Stimulated activated CD8-positive, alpha-beta memory T cell treated with anti-CD3 and anti-CD28 coated beads, Interleukin-12 subunit alpha, Interleukin-12 subunit beta, amount 100 ng/mL, for 24 hours (primary cell): ENCODE data around the gene EPS15.

ENCODE experiments used
- DNase-seq: peaks from one replicate; pipeline ENCODE4 v3.0.0-alpha.2; 2020; ENCODE audit errors: extremely low read depth

EPS15 gene

DNA sequence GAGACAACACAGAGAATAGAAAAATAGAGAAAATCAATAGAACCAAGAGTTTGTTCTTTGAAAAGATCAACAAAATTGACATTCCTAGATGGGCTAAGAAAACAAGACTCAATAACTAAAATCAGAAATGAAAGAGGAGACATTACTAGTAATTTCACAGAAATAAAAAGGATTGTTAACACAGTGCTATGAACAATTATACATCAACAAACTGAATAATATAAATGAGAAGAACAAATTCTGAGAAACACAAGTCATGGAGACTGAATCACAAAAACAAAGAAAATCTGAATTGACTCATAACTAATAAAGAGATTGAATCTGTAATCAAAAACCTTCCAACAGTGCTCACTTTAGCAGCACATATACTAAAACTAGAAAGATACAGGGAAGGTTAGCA lies 137.1 kb downstream of the EPS15 start:
- DNase-seq = no peak

DNA sequence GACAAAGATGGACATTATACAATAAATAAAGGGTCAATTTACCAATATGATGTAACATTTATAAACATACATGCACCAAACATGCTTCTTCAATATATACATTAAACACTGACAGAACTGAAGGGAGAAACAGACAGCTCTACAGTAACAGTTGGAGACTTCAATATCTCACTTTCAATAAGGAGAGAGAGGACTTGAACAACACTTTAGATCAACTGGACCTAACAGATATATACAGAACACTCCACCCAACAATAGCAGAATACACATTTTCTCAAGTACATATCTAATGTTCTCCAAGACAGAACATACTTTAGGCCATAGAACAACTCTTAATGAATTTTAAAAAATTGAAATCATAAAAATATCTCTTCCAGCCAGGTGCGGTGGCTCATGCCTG lies 138.1 kb downstream of the EPS15 start:
- no peak for DNase-seq

DNA sequence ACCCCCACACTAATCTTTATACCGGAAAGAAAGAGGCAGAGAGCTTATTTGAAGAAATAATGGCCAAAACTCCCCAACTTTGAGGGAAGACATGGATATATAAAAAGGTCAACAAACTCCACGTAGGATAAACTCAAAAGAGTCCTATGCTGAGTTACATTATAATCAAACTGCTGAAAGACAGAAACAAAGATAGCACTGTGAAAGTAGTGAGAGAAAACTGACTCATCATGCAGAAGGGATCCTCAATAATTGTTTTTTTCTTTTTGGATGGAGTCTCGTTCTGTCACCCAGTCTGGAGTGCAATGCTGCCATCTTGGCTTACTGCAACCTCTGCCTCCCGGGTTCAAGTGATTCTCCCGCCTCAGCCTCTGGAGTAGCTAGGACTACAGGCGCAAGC lies 140.2 kb downstream of the EPS15 start:
- DNase-seq = no peak

DNA sequence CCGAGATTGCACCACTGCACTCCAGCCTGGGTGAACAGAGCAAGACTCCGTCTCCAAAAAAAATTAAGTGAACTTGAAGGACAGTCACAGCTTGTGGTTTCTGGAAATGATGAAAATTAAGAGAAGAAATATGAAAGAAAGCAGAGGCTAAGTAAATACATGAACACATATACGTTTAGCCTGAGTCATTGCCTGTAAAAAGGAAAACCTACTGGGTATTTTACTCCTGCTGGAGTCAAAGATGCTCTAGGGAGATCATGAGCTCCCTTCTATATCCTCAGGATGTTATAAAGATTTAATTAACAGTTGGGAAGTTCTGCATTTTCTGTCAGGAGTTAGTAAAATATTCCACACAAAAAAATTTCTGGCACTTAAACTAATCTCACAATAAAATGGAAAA lies 145.2 kb downstream of the EPS15 start:
- no peak for DNase-seq

DNA sequence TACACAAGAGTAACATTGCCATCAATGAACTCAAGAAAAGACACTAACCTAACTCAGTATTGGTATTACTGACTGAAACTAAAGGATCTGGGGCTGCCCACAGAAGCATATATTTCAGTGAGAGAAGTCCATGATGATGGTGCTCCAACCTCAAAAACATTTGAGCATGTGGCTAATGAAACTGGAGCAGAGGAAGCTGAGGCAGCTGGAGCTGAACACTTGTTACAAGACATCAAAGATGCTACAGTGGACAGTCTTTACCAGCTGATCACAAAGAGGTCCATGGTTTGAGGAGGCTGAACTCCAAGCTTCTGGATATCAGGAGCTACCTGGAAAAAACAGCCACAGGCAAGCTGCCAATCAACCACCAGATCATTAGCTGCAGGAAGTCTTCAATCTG lies 146.5 kb downstream of the EPS15 start:
- no peak for DNase-seq

DNA sequence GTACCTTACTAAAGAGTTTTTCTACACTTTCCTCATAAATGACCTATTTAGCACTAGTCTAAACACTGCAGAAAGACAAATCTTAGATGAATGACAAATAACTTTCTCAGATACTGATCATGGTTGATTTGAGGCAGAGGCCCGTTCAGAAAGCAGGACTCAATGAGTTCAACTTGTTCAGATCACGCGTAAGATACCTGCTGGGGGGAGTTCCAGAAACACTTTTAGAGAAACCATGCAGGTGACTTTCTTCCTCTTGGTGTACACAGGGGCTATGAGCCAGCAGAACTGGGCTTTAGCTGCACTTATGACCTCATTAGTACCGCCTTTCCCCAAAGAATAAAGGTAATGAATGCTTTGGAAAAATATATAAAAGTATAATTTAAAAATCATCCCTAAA lies 149.9 kb downstream of the EPS15 start:
- DNase-seq = no peak

DNA sequence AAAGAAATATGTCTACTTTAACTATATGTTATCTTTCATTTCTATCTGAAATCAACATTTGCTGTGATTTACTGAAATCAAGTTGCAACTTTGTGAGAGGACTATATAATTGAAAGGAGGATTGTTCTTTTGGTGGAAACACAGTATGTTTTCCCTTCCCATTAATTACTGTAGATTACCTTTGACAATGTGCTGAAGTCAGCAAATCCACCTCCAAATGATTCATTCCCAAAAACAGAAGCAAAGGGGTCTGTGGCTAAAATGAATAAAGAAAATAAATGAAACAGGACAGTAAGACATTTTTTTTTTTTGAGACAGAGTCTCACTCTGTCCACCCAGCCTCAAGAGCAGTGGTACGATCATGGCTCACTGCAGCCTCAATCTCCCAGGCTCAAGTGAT lies 153.3 kb downstream of the EPS15 start:
- no peak for DNase-seq

DNA sequence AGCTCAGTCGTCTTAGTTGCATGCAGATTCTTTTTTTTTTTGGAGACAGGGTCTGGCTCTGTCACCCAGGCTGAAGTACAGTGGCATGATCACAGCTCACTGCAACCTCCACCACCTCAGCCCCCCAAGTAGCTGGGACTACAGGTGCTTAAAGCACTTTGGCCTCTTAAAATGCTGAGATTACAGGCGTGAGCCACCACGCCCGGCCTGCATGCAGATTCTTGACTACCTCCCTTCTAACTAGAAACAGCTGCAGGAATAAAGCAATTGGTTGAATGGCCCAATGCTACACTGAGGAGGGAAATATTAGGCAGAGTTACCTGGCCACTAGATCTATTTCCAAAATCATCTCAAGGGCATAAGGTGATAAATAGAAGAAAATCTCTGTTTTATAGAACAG lies 159.2 kb downstream of the EPS15 start:
- DNase-seq = no peak

DNA sequence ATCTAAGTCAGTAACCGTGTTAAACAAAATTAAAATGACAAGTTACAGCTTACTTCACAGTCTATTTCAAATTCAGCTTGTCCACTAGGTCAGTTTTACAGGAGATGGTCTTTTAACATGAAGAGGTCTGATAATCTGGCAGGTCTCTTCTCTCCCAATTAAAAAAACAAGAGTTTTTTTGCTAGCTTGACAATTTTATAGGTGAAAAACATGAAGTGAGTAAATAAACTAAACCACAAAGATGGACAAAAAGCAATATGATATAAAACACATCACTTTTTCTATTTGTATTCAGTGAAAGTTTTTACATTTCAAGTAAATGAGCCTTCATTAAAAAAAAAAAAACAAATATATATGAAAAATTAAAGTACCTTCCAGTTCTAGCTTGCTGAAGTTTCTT lies 163.7 kb downstream of the EPS15 start:
- DNase-seq = no peak

DNA sequence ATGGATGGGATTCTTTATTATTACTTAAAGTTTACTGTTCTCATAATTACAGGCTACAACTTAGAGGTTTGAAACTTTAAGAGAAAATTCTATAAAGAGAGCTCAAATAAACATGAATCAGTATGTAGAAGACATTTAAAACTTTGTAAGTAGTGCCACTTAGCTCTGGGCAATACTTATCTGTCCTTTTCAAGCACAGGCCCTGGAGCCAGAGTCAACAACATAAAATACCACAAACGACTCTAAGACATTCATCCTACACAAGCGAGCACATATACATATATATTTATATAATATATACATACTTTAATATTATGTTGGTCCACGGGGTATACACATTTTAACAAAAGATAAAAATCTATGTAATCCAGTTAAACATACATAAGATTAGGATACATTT lies 164.7 kb downstream of the EPS15 start:
- DNase-seq = no peak

DNA sequence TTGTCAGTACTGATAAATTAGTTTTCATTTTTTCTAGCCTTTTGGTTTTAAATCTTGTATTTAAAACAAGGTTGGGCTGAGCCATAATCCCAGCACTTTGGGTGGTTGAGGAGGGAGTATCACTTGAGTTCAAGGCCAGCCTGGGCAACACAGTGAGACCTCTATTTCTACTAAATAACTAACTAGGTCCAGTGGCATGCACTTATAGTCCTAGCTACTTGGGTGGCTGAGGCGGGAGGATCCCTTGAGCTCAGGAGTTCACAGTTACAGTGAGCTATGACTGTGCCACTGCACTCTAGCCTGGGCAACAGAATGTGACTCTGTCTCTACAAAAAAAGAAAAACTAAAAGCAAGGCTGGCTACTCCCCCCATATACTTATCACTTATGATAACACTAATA lies 167.2 kb downstream of the EPS15 start:
- no peak for DNase-seq

DNA sequence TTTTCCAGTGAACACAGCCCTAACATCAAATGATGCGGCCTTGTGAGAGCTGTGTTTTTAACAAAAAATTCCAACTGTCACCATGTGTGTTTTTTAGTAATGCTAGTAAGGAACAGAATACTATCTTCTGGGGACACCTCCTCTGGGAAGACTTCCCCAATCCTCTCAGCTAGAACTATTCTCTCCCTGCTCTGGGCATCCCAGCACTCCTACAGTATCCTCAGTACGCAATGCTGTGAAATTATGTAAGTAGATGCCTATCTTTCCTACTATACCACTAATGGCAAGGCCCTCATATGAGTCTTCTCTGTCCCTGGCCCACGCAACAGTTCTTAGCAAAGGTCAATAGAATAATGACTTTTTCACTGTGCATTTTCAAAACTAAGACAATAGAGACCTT lies 169.2 kb downstream of the EPS15 start:
- no peak for DNase-seq

DNA sequence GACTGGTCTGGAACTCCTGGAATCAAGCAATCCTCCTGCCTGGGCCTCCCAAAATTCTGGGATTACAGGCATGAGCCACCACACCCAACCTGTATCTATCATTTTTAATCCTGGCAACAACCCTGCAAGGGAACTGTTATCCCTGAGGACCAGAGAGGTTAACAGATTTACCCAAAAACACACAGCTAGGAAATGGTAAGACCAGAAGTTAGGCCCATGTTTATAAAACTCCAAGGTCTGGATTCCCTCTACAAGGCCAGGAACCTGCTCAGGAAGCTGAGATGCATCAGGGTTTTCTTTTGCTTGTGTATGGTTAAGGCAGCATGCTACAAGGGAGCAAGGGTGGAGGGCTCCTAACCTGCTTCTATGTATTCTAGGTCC lies 170.9 kb downstream of the EPS15 start:
- no peak for DNase-seq

DNA sequence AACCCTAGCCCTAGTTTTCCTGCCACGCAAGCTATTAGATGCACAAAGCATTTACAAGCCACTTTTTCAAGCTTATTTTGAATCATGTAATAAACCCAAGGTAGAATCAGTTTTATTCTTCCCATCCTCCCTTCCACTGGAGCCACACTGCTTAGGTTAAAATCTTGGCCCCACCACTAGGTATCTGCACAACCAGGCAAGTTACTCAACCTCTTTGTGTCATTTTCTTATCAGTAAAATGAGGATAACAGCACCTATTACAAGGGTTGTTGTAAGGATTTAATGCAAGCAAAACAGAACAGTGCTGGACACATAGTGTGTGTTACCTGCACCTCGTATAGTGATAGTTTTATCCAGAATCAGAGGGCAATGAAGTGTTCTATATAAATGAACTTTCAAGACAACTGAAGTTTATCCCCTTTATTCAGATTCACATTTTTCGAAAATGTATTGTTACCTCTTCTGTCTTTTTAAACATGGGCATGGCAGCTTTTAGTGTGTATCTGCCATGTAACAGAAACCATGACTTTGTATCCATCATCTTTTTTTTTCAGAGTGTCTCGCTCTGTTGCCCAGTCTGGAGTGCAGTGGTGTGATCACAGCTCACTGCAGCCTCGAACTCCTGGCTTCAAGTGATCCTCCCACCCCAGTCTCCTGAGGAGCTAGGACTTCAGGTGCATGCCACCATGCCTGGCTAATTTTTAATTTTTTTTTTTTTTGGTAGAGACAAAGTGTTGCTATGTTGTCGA lies 171.5 kb downstream of the EPS15 start:
- no peak for DNase-seq

DNA sequence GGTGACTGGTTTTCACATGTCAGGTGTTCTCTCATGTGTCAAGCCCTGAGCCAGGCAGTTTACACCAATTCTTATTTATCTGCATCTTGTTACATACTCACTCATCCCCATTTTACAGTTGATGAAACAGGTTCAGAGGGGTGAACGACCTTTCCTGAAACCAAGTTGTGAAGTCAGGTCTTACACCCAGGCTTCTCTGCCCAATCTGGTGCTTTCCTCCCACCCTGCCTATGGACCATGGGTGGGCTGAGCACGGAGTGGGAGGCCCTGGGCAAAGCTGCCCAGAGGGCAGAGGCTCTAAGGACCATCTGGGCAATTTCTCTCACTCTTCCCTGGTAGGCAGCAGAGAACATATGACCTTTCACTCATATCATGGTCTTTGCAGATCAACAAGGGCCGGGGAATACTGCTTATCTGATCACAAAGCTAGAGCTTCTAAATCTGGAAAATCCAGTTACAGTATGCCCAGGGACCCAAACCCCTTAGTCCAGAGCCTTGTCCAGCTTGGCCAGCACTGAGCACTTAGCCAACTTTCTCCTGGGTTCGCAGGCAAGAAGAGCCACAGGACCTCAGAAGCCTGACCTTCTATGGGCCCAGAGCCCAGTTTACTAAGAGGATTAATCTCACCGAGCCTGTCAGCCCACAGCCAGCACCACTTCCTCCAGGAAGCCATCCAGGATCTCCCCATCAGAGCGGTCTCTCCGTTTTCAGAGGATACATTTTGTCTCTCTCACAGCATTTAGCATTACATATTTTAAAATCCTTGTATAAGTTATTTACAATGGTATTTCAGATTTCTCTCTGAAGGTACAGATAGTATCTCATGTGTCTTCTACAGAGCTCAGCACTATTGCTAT lies 172.8 kb downstream of the EPS15 start:
- no peak for DNase-seq

DNA sequence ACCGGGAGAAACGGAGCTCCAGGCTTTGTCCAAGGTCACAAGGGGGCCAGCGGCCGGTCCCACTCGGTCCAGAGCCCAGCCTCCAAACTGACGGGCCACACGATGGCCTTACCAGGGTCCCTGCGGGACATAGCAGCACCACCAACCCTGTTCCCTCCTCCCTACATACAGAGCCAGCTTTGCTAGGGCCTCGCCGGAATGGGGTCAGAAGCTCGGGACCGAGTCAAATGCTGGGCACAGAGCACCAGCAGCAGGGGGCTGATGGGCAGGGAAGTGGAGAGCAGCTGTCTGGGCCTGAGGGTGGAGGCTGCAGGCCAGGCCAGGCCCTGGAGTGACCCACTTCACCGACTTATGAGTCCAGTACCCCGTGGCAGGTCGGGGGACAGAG lies 173.8 kb downstream of the EPS15 start:
- no peak for DNase-seq

DNA sequence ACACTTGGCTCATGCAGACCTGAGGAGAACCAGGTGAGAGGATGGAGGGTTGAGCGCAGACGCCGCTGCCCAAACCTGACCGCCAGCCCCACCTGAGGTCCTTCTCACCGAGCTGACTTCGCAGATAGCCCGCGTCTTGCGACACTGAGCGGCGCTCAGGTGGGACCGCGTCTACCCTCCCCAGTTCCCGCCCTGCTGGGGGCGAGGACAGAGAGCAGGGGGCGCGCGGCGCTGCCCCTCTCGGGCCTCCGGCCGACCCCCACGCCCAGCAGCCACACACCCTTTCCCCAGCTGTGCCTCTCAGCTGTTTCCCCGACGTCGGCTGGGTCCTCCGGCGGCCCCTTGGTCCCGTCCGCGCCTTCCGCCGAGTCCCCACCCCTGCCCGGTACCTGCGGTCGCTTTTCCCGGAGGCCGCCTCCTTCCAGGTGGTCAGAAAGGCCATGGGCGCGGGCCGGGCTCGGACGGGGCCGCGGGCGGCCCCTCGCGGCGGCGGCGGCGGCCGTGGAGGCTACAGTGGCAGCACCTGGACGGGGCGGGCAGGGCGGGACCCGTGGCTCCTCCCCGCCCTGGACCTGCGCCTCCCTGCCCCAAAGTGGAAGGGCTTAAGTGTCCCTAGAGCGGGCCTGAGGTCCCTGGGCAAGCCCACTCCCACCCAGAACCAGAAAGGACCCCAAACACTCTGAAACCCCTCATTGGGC lies 174.3 kb downstream of the EPS15 start:
- DNase-seq = no peak

DNA sequence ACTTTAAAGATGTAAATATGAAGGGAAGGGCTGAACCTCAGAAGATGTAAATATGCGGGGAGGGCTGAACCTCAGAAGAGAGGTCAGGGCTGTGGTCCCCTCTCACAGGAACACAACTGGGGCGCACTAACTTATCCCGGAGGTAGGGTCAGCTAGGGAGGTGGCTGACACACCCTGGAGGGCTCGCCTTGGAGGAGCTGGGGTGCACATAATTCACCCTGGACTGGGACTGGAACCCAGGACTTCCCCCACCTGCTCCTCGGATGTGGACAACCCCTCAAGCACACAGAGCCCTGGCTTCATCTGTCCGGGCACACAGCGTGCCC lies 174.8 kb downstream of the EPS15 start:
- no peak for DNase-seq

DNA sequence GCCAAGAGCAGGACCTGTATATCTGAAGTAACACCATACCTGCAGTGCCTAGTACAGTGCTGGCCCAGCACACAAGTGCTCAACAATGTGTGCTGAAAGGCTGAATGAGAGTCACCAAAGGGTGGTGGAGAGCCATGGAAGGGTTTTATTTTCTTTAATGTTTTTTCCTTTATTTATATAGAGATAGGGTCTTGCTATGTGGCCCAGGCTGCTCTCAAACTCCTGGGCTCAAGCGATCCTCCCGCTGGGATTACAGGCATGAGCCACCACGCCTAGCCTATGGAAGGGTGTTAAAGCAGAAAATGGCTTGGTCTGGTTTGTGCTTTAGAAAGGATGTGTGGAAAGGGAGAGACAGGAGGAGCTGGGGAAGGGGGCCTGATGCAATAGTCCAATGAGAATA lies 175.4 kb downstream of the EPS15 start:
- no peak for DNase-seq

DNA sequence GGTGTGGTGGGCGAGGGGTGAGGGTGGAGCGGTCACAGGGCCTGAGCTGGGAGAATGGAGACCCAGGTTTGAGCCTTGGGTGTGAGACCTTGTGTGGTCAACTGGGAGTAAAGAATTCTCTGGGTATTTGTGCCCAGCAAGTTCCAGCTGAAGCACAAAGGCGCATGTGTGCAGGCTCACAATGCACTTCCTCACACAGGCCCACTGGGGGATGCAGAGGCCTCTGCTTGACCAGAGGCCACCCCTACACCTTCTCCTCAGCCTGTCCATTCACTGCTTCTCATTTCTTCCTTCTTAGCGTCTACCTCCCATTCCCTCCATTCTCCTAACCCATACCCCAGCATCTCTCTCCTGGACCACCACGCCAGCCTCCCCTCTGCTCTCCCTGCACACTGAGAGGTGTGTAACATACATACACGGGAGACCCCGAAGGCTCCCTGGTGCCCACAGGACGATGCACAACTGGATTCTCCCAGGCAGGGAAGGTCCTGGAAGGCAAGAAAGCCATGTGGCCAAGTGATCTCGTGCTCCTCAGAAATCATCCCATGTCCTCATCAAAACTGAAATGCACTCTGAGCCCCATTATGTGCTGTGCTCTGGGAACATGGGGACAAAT lies 176.4 kb downstream of the EPS15 start:
- DNase-seq = no peak

DNA sequence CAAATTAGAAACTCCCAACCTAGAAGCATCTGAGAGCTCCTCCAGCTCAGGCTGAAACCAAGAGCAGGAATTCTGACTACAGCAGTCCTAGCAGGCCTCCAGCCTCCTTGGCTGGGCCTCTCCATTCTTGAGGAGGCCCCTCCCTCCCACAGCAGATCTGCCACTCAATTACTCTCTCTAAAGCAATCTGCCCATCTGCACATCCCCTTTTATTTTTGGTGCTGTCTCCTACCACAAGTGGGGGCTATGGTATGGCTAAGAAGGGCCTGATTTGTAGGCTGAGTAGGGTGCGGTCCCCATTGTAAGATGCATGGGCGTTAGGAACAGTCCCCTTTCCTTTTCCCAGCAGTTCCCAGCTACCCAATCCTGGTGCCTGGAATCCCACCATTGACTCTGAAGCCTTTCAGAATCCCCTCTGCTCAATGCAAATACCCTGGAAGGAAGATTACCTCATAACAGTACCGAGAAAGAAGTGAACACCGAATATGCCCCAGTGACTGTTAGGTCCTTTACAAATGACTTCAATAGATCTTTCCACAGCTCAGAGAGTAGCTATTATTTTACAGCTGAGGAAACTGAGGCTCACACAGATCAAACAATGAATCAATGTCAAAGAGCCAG lies 177.1 kb downstream of the EPS15 start:
- no peak for DNase-seq

DNA sequence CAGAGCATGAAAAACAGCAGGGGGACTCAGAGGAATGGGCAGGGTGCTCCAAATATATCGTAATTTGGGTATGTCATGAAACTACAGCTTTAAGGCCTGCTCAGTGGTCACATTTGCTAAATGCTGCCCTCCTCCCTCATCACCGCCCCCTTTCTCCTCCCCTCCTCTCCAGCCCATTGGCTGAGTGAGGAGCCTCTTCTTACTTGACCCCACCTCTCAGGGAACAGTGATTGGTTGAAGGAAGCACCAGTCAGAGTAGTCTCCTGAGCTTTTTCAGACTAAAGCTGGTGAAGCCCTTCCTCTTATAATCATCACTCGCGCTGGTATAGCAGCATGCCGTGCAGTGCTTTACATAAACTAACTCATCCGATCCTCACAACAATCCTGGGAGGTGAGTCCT lies 178.7 kb downstream of the EPS15 start:
- DNase-seq = no peak
